Lower lobe of right lung (tissue), 2 donors: ENCODE measurements around the gene OPN5. TPM values are rescaled to one million over a fixed set of nuclear protein-coding genes. Genes with fewer than 3 reads are reported as not detected.

Experiments
- ATAC-seq, 2 donors: fragments of 200-7000 bp; cut with Tn5 transposase; one replicate each; pipeline ENCODE4 v1.9.1; 2020 to 2022; ENCODE audit warnings: mild to moderate bottlenecking in 2 of 2, moderate library complexity in 2 of 2
- DNase-seq: peaks from one replicate; pipeline ENCODE4 v3.0.0-alpha.2; 2020
- H3K27ac ChIP-seq: fragments of 200-600 bp; one replicate; pipeline ENCODE4 v1.8.0; 2022
- H3K27me3 ChIP-seq: fragments of 200-600 bp; one replicate; pipeline ENCODE4 v1.8.0; 2022; ENCODE audit warnings: low read depth
- H3K36me3 ChIP-seq: fragments of 200-600 bp; one replicate; pipeline ENCODE4 v1.8.0; 2022; ENCODE audit warnings: mild to moderate bottlenecking
- H3K4me1 ChIP-seq: fragments of 200-600 bp; one replicate; pipeline ENCODE4 v1.8.0; 2022
- H3K4me3 ChIP-seq: fragments of 200-600 bp; one replicate; pipeline ENCODE4 v1.8.0; 2022; ENCODE audit warnings: mild to moderate bottlenecking
- H3K9me3 ChIP-seq: fragments of 200-600 bp; one replicate; pipeline ENCODE4 v1.8.0; 2022
- intact Hi-C: fragments of 100-400 bp; cut with DNase I; formaldehyde crosslinking; loops from one replicate; pipeline ENCODE4 v1.11.0; 2022
- total RNA-seq: library from RNA; stranded (reverse); fragmentation: NEBNext Ultra II Directional; extraction: Animal tissue kit (Norgen Biotek cat#: 25700); gene quantifications from one replicate; pipeline ENCODE4 v1.2.1, GENCODE V29; 2021
- TF ChIP-seq, protein P1 (sequence below): fragments of 200-600 bp; IDR thresholded peaks from one replicate; pipeline ENCODE4 v1.8.0; 2022; ENCODE audit warnings: antibody characterized with exemption, mild to moderate bottlenecking
- donor health status: DM: no; HTN: yes; CAD: no; lungs with severe emphysema.

OPN5 gene
- total RNA-seq, 1 donor from 2014 or later: not detected

GRCh38 chr6:47773005-47773404 lies 8.8 kb upstream of the OPN5 start:
- Histone ChIP-seq H3K36me3 (no peaks in the 10 kb centered on the region), H3K4me3 (no peak overlapping the region), H3K9me3 (no peaks in the 10 kb centered on the region), H3K27ac (no peak overlapping the region), H3K27me3 (no peaks in the 10 kb centered on the region), H3K4me1 (no peaks in the 10 kb centered on the region)
- ATAC-seq (no peak), DNase-seq (no peak)
- TF ChIP-seq, protein P1, sequence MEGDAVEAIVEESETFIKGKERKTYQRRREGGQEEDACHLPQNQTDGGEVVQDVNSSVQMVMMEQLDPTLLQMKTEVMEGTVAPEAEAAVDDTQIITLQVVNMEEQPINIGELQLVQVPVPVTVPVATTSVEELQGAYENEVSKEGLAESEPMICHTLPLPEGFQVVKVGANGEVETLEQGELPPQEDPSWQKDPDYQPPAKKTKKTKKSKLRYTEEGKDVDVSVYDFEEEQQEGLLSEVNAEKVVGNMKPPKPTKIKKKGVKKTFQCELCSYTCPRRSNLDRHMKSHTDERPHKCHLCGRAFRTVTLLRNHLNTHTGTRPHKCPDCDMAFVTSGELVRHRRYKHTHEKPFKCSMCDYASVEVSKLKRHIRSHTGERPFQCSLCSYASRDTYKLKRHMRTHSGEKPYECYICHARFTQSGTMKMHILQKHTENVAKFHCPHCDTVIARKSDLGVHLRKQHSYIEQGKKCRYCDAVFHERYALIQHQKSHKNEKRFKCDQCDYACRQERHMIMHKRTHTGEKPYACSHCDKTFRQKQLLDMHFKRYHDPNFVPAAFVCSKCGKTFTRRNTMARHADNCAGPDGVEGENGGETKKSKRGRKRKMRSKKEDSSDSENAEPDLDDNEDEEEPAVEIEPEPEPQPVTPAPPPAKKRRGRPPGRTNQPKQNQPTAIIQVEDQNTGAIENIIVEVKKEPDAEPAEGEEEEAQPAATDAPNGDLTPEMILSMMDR: no peak
- intact Hi-C loops: no loop called here

- DNase-seq: no peak
- Histone ChIP-seq H3K9me3 (no peaks in the 10 kb centered on the region), H3K4me3 (no peak overlapping the region), H3K4me1 (peaks cover 8% of the 10 kb centered on the region), H3K27me3 (no peaks in the 10 kb centered on the region), H3K27ac (no peak overlapping the region), H3K36me3 (no peaks in the 10 kb centered on the region)
- intact Hi-C loops: no loop called here
- ATAC-seq: peak; percentile 82 to 87
- TF ChIP-seq, protein P1: peak; percentile 56
Observed at GRCh38 chr6:47780510-47781356, 1.1 kb upstream of the OPN5 start.

DNA sequence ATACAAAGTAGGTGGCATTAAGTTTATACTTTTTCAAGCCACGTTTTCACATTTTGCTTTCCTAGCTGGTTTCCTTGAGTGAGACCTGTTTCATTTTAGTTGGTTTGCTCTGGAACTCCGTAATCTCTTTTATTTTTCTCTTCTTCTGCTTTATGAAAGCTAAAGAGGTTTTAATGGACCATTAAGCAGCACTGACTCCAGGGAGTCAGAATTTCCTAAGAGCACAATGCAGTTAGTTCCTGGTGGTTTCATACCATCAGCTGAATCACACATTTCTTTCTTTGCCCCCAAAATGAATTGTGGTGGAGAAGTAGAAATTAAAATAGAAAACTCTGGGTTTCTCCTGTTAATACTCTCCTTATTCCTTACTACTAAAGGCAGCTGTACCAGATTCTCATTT lies 3.4 kb downstream of the OPN5 start:
- intact Hi-C loops: no loop called here
- no peak for ATAC-seq

DNA sequence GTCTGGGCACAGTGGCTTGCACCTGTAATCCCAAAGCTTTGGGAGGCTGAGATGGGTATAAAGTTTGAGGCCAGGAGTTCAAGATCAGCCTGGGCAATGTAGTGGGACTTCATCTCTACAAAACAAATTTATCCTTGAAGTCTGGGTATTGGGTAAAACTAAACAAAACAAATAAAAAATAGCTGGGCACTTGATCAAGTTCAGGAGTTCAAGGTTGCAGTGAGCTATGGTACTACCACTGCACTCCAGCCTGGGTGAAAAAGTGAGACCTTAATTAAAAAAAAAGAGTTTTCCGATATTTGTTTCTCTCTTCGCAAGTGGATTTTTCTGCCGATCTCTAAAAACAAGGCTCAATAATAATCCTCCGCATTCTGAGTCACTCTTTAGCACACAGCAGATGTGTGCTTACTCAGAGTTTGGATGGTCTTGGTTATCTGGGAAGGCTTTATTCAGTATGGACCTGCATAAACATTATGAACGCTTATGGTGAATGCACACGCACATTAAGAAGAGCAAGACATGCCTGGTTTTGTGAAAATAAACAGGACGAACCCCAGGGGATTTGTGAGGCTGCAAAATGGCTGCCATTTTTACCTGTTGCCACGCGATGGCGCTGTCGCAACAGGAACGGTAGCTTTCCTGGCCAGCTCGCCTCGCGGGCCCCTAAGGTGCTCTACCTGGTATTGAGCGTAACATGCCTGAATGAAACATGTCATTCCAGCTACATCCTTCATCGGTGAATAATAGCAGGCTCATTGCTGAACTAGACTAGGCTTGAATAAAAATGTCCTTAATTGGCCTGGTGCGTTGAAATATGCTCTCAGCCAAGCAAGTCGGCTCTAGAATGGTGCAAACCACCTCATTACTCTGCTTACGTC lies 6.0 kb downstream of the OPN5 start:
- Histone ChIP-seq H3K27ac (no peak overlapping the region), H3K27me3 (no peaks in the 10 kb centered on the region), H3K4me1 (peaks cover 9% of the 10 kb centered on the region), H3K9me3 (no peaks in the 10 kb centered on the region), H3K4me3 (no peak overlapping the region), H3K36me3 (no peaks in the 10 kb centered on the region)
- intact Hi-C loops: no loop called here
- TF ChIP-seq, protein P1: peak; percentile 91
- ATAC-seq: peak; percentile 79 to 85
- peak; percentile 71 for DNase-seq

More for the DNA sequence above, 3.4 kb downstream of the OPN5 start:
- H3K27ac ChIP-seq: no peak overlapping the region
- DNase-seq: no peak
- TF ChIP-seq, protein P1: no peak
- no peaks in the 10 kb centered on the region for H3K9me3 ChIP-seq
- H3K27me3 ChIP-seq: no peaks in the 10 kb centered on the region
- no peak overlapping the region for H3K4me3 ChIP-seq
- peaks cover 17% of the 10 kb centered on the region for H3K4me1 ChIP-seq
- no peaks in the 10 kb centered on the region for H3K36me3 ChIP-seq

DNA sequence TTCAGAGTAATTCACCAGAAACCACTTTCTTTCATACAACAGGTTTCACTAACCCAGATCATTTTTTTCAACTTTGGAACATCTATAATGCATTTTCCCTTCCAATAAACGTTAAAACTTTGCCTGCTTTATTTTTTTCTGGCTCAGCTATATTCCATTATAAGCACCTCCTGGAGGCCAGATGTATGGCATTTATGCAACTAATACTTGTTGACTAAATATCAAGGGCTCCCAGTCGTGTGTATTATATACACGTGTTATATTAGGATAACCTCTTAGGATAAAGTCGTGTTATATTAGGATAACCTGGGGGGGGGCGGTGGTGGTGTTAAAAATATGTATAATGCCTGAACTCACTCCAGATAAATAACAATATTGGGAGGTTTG lies 6.7 kb downstream of the OPN5 start:
- Histone ChIP-seq H3K4me1 (peaks cover 9% of the 10 kb centered on the region), H3K27ac (no peak overlapping the region), H3K36me3 (no peaks in the 10 kb centered on the region), H3K4me3 (no peak overlapping the region), H3K27me3 (no peaks in the 10 kb centered on the region), H3K9me3 (no peaks in the 10 kb centered on the region)
- DNase-seq (no peak), ATAC-seq (no peak)
- TF ChIP-seq, protein P1: no peak
- intact Hi-C loops: no loop called here
